ENCODE results near the gene BDH1.

GRCh38 chr3:197533927-197534725, 21.6 kb downstream of the BDH1 start:
- TF ChIP-seq CTCF (IDR thresholded peaks at IDR 0.05), result no peak
- TF ChIP-seq POLR2A (IDR thresholded peaks at IDR 0.05), result no peak
